NB4 (cell line): ENCODE data around the gene OSBPL2.

Experiments used
- CTCF ChIP-seq: IDR thresholded peaks from one replicate; pipeline ENCODE4 v1.5.1; 2012; ENCODE audit warnings: low read depth, low read length
- MAX ChIP-seq: IDR thresholded peaks from 2 replicates; pipeline ENCODE4 v1.6.1; 2011; ENCODE audit warnings: low read depth, low read length
- MYC ChIP-seq: IDR thresholded peaks from 2 replicates; pipeline ENCODE4 v1.6.1; 2011; ENCODE audit warnings: low read depth, low read length
- POLR2A ChIP-seq: IDR thresholded peaks from 2 replicates; pipeline ENCODE4 v1.6.1; 2011; ENCODE audit warnings: mild to moderate bottlenecking; ENCODE audit not compliant: insufficient read length; ENCODE audit errors: extremely low read depth

GRCh38 chr20:62234339-62234738 lies 4.0 kb upstream of the OSBPL2 start:
- no peak for TF ChIP-seq CTCF
- TF ChIP-seq MAX: no peak
- no peak for TF ChIP-seq POLR2A
- no peak for TF ChIP-seq MYC
